T-helper 2 cell treated with Interferon-gamma antibody and Interleukin-4, amounts not matched to agents 100 ng/mL and 5 ng/mL, for 36 hours (primary cell): Measurements from ENCODE around the gene ZNF503. TPM values are rescaled to one million over a fixed set of nuclear protein-coding genes. Genes with fewer than 3 reads are reported as not detected.

Experiments used
- intact Hi-C: fragments of 100-400 bp; cut with micrococcal nuclease; formaldehyde crosslinking; loops from one replicate; pipeline ENCODE4 v1.15.1; 2023
- total RNA-seq: library from RNA; stranded (reverse); gene quantifications from 2 replicates; pipeline ENCODE4 v1.2.3, GENCODE V29; 2022

The ZNF503 gene
- total RNA-seq, 1 donor from 2014 or later, result 0.07 TPM

DNA sequence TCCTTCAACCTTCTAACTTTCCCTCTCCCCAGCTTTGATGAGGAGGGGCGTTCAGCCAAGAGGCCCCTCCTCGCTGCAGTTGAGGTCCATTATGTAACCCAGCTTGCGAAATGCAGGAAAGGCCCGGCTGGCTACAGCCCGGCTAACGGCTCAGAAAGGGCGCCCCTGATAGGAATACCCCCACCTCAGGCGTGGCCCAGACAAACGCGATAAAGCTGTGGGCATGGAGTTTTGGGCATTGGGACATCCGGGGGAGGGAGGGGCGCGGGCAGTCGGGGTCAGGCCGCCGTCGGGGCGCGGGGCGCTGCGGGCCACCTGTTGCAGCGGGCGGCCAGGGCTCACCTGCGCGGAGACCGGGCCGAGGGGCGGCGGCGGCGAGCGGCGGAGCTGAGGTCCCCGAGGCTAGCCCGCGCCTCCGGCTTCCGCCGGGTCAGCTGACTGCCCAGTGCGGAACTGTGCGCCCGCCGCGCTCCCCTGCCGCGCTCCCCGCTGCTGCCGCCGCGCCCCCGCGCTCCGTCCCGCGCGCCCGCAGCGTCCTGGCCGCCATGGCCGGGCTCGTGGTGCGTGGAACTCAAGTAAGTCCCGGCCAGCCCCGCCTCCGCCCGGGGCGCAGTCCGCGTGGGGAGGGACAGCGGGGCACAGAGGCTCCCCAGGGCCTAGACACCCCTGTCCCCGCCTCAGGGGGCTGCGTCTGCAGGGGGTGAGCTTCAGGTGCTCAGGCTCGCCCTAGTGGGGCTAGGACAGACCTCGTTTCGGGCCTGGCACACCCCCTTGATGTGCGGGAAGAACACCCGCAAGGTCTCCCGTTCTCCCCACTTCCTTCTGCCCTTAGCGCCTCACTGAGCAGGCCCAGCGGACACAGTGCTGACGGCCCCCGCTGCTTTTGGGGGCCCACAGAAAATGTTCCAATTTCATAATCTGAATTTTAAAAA is 29.9 kb upstream of the ZNF503 start, which contains the start of gene LRMDA:
TSS of gene LRMDA (plus strand) at position 445 of the 932 bp plus-strand sequence.
- intact Hi-C loops, result no loop called here

DNA sequence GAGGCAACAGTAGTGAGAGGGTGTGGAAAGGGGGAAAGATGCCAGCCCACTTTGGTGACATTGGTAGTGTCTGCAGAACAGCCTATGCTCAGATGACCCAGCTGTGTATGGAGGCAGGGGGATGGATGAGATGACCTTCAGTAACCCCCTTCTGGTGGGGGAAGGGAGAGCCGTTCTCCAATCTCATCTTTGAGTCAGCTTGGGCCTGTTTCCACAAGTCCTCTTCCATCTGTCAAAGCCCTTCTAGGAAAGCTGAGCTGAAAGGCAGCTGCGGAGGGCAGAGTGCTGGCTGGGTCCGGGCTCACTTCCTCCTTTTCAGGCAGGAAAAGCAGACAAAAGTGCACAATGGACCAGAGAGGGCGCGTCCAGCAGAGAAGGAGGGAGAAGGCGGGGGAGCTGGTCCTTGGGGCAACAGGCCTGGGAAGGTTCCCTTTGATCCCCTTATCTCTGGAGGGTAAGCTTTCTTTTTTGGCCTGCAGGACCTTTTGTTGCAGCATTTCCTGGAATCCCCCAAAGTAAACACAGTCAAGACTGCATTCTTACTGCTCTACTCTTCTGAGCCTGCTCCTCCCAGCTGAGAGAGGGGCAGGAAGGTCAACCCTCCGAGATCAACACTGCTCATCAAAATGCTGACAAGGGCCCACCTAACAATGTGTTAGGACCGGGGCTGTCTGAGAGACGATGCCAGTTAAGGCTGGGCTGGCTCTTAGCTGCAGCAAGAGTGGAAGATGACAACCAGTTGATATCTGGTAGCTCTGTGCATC is 28.6 kb upstream of the ZNF503 start:
- intact Hi-C loops, result no loop called here

DNA sequence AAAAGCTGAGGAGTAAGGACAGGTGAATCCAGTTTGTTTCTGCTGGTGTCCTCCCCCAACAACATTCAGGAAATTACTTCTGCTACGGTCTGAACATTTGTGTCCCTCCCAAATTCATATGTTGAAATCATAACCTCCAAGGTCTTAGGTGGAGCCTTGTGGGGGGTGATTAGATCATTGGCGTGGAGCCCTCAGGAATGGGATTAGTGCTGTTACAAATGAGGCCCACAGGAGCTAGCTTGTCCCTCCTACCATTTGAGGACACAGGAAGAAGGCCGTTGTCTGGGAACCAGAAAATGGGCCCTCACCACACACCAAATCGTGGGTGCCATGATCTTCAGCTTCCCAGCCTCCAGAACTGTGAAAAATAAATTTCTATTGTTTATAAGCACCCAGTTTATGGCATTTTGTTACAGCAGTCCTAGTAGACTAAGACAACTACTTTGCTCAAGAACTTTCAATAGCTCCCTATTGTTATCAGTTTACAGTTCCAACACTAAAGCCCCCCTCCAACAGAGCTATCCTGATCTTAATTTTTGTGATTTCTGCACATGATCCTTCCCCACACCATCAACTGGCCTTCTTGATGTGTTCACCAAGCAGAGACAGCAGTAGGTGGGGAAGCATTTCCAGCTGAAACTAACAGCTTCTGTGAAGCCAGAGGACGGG is 27.7 kb upstream of the ZNF503 start:
- intact Hi-C loops, result no loop called here

DNA sequence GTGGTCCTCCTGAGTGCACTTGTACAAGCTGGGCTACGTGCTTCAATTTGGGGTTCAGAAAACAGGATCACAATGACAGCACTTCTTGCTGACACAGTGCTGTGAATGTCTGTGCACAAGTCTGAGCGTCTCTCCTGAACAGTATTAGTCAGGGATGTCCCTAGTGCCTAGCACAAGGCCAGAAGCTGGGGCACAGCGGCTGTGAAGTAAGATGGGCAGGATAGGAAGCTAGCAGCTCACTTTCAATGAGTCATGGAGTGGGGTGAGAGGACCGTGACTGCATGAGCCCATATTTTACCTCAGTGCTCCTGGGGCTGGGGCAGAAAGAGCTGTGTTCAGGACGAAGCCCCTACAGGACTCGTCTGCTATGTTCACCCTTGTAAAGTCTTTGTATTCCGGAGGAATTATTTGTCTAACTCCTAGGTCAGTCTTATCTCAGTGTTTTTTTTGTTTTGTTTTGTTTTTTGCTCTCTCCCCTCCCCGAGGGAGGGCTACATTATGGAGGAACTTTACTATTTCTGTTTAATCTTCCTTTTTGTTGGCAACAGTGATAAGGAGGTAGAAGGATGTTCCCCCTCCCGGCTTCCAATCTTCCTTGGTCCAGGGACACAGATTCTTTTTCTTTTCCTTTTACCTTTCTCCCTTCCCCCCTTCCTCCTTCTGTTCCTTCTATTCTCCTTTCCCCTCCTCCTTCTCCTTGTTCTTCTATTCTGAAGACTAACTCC is 27.0 kb upstream of the ZNF503 start:
- intact Hi-C loops, result no loop called here

DNA sequence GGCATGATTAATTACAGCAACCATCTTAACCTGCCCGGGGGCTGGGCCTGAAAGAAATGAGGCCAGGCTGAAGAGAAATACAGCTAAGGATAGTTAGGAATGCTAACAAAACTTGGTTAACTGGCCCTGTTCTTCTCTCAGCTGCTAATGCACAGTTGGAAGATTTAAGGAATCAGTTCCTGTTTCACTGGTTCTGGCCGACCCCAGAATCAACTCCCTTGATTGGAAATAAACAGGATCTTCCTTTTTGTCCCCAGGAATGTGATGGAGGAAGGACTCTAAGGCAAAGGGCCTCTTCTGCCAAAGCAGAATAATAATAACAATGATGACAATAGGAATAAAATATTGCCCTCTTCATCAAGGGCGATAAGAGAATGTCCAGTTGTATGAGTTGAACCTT is 26.4 kb upstream of the ZNF503 start:
- intact Hi-C loops, result no loop called here

DNA sequence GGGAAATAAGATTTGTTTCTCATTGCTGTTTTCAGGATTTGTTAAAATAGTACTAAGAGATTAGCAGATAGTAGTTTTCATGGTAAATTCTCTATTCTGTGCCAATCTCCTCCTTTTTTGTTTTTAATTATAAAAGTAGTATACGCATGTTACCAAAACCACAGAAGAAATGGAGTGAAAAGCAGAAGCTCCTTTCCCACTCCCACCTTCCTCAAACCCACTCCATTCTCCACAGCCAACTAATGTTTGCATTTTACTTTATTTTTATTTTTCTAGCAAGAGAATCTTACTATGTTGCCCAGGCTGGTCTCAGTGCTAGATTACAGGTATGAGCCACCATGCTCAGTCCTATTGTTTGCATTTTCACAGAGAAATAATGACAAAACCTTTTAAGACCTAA is 25.3 kb upstream of the ZNF503 start:
- intact Hi-C loops, result no loop called here

DNA sequence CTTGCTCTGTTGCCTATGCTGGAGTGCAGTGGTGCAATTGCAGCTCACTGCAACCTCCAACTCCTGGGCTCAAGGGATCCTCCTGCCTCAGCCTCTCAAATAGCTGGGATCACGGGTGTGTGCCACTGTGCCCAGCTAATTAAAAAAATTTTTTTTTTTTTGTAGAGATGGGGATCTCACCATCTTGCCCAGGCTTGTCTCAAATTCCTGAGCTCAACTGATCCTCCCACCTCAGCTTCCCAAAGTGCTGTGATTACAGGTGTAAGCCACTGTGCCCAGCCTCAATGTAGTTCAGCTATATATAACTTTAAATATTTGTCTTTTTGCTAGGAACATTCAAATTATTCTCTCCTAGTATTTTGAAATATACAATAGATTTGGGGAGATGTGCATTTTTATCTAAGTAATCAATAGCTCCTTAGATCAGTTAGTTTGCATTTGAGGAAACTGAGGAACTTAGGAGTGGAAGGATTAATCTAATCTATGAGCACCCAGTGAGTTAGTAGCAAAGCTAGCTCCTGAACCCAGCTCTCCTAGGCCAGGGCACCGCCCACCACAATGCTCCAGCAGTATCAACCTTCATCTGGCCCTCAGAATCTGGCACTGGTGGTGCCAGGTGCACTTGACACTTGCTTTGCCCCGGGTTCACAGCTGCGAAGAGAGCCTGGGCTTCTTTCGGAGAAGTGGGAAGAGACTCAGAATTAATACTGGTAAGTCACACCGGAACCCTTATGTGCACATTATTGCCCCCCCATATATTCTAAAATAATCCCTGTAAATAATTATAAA is 23.9 kb upstream of the ZNF503 start:
- intact Hi-C loops, result no loop called here

DNA sequence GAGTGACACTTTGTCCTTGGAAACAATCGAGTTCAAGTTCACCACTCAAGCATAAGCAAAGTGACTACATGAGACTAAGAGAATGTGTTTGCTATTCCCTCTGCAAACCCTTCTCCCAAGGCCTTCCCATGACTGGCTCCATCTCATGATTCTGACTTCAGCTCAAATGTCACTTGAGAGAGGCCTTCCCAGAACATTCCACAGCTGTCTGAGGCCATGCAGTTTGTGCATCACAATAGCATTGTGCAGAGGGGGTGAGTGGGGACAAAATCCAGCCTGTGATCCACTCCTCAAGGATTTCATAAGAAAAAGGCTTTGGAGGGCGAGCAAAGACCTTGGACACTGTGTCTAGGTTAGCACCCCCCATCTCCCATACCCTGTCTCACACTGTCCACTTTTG is 23.0 kb upstream of the ZNF503 start:
- intact Hi-C loops, result no loop called here

DNA sequence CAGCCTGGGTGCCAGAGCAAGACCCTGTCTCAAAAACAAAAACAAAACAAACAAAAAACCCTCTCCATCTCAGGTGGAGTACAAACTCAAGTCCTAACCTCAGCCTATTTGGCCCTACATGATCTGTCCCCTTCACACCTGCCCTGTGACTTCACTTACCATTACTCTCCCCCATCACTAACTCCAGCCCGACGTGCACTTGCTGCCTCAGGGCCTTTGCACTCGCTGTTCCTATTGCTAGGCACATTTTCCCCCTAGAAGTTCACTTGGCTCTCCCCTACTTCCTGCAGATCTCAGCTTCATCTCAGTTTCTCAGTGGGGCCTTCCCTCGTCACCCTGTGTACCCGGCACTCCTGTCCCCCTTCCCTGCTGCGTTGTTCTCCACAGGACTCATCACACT is 21.3 kb upstream of the ZNF503 start:
- intact Hi-C loops, result no loop called here

DNA sequence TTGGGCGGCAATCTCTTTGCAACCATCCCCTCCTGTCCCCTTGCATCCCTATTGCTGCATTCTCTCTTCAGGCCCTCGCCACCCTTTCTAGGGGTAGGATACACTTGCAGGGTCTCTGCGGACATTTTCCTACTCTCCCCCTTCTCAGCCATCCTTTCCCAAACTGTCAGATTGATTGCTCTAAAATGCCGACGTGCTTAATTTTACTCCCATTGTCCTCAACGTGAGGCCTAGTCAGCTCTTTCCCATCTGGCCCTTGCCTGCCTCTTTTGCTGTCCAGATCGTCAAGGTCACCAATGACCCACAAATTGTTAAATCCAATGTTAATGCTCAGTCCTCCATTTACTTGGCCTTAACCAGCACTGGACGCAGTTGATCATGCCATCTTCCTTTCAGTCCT is 17.1 kb upstream of the ZNF503 start:
- intact Hi-C loops, result no loop called here

DNA sequence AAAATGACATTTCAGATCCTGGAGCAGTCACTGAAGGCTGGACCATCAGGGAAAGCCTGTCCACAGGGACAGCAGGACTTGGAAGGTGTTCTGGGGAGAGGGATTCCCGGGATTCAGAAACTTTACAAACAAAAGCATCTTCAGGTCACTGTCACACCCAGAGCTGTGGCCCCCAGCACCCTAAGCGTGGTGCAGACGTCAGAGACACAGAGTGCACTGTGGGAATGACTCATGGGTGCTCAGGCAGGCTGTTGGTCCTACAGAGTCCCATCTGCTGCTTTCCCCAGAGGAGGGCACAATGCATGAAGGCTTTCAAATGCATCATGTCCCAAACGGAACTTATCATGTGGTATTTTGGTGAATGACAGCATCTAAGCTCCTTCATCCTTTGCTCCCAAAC is 16.7 kb upstream of the ZNF503 start:
- intact Hi-C loops, result no loop called here

DNA sequence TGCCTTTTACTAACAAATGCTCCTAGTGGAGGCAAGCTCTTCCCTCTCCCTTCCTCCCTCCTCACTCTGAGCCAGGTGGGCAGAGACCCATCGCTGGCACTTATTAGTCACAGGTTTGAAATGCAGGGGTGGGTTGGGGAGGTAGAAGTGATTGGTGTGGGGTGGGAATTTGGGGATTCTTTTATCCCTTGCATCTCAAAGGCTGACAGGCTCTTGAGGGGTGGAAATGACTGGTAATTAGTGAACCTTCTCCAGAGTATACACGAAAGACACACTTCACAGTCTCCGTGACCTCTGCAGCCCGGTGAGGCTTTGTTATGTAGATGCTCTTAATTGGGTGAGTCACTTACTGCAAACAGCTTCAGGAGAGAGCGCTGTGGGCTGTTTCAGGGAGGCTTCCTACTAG is 16.0 kb upstream of the ZNF503 start:
- intact Hi-C loops, result no loop called here

DNA sequence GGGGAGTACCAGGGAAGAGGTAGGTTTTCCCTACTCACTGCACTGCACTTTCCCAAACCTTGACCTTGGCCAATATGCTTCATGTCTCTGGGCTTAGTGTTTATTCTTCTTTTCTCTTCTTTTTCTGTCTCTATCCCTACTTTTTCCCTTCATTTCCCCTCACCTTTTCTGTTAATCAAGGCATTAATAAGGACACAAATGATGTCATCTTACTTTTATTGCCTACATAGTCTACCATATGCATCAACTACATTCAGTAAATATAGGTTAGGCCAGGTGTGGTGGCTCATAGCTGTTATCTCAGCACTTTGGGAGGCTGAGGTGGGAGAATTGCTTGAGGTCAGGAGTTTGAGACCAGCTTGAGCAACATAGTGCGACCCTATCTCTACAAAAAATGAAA is 13.0 kb upstream of the ZNF503 start:
- intact Hi-C loops, result no loop called here

DNA sequence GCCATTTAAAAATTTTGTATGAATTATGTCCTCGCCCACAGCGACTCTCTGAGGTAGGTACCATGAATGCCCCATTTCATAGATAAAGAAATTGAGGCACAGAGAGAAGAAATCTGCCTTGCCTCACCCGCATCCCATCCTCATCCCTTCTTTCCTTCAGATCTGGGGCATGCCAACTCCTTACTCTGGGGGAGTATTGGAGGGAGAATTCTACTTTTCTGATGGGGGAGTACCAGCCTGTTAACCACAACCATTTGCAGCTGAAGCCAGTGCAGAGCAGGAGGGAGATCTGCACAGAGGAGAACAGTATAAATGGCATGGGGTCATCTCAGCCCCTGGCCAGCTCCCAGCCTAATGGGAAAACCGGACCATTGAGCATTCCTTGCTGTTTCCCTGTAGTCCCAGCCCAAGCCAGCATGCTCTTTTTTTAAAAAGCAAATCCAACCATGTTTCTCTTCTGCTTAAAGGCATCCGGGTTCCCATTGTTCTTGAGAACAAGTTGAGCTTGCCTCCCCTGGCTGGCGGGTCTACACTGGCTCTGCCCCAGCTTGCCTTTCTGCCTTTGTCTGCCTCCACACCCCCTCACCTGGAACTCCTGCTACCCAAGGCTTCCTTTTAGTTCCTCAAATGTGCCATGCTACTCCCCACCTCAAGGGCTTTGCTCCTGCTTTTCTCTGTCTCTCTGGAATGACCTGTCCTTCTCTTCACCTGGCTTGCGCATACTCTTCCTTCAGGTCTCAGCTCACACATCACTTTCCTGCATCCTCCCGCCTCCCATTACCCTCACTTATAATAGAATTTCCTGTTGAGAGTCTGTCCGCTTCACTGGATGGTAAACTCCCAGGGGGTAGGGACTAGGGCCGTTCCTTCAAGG is 8.8 kb upstream of the ZNF503 start:
- intact Hi-C loops, result no loop called here

DNA sequence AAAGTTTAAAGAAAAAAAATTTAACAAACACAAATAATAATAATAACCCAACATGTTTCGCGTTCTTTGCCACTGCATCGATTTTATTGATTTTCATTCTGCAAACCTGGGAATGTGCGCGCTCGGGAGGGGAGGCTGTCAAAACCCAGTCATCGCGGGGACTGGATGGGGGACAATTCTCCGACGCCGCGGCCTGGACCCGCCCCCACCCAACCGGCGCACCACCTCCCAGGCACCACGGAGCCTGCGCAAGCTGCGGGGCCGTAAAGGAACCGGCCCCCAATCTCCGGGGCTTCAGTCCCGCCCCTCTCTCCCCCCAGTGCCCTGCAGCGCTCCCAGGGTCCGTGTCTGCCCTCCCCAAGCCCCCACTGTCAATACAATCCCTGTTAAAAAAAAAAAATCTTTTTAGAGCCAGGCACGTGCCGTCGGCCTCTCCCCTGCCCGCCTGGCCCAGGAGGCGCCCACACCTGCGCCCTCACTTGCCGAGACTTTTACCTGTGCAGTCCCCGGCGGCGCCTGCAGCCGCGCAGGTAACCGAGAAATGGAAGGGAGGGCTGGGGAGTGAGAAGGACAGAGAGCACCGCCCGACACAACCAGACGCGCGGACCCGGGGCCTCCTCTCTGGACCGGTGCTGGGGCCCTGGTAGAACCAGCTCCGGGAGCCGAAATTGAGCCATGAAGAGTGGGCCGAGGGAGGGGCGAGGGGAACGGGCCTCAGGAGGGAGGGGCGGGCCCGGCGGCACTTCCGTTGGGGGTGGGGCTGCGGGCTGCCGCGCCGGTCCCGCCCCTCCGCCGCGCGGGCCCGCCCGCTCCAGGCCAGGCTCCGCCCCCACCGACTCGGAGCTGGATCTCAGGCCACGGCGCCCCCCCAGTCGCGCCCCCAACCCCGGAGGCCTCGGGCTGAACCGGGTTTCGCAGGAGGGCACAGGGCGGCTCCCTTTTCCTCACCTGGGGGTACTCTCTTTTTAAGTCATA is 7.6 kb upstream of the ZNF503 start:
- intact Hi-C loops, result no loop called here

DNA sequence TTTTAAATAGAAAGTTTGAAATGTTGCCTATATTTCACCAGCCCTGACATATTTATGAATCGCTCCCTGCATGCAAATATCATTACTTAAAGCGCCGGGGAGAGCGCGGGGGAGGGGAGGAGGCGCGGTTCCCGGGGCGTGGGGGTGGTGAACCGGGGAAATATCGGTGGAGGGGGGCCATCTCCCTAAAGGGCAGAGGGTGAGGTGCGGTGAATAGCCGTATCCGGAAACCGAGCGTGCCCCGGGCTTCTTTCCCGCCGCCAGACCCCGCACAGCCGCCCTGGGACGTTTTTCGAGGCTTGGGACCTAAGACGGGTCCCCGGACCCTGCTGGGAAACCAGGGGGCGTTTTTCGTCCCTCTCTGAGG is 6.9 kb upstream of the ZNF503 start:
- intact Hi-C loops, result no loop called here

DNA sequence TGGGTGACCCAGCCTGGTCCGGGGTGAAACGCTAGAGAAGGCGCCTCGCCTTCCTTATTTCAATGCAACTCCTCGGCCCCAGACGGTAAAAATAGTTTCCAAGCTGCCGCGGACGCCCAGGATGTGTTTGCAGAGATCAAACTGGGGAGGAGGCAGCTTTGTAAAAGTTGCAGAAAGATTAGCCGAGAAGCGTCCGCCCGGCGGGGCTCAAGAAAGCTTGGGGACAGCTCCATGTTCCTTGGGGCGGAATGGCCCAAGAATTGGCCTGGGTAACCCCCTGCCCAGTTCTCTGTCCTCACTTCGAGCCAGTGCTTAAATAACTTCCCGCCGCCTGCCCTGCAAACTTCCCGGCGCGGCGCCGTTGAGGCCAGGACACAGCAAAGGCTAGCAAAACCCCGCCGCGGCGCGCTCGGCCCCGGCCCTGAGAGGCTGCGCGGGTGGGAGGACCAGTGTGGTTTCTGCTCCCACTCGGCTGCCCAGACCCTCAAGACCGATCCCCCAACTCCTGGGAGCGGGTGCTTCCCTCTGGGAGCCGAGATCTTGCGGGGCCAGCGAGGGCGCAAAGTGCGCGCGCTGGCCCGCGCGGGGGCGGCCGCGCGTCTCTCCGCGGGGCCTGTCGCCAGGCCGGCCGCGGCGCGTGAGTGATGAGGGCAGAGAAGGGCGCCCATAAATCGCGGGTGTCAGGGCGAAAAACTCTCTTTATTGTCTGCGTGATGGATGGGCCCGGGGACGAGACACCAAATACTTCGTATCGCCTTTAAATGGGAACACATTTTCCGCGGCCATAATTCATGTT is 6.3 kb upstream of the ZNF503 start:
- intact Hi-C loops, result no loop called here
